ENCODE data around the gene PCP4L1. TPM values are rescaled to one million over a fixed set of nuclear protein-coding genes. Genes with fewer than 3 reads are reported as not detected.
"Not testable (repeated sequence)": the region's sequence is repeated elsewhere in the genome, so short reads cannot be mapped to it uniquely, and the experiment has no call there.

PCP4L1 gene
- not detected for total RNA-seq

DNA sequence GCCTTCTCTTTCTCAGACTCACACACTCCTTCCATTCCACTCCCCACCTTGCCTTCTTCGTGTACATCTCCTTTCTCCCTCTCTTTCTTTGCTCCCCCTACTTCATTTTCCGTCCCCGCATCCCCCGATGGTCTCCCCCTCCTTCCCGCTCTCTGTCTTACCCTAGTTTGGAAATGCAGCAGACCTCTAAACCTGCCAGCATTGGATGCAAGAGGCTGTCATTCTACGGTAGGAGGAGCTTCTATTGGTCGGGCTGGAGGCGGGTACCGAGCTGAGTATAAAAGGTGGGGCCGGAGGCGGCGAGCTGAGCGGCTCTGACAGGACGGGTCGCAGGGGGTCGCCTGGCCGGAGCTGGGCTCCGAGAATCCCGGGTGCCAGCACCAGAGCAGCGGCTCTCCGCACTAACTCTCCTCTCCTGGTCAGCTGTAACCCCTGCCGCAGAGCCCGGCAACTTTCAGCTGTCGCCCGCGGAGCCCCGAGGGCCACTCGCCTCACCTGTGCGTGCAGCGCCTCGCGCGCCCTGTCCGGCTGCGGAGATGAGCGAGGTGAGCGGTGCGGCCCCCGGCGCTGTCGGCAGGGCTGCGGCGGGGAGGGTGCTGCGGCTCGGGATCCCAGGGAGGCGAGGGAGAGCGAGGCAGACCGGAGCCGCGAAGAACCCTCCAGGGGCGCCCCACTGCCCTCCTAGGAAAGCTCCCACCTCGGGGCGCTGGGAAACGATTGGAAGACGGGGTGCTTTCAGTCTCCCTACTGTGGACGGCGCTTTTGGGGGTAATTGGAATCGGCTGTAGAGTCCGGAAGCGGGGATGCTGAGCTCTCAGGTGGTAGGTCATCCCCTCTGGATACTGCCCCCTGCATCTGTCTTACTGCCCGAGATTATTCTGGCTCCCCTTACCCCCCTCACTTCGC is at the start of gene PCP4L1:
TSS of gene PCP4L1 (plus strand) at position 307 of the 906 bp plus-strand sequence. CDS start at position 537, 230 bp downstream.
- DNase-seq: no peak

DNA sequence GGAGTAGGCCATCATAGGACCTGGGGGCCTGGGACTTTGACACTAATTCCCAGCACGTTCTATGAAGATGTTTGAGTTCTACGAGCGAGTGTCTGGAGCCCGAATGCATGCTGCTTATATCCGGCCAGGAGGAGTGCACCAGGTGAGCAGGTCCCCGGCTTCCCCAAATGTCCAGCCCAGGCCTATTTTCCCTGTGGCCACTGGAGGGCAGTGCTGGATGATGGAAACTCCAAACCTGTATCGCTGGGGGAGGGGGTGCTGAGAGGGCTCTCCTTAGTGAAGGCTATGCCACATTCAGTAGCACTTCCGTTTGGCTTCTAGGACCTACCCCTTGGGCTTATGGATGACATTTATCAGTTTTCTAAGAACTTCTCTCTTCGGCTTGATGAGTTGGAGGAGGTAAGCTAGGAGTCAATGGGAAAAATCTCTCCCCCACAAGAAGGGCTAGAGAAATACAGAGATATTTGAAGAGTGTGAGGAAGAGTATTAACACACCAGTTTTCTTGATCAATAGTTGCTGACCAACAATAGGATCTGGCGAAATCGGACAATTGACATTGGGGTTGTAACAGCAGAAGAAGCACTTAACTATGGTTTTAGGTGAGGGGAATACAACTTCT is 48.6 kb upstream of the PCP4L1 start:
- peak; percentile 64 for DNase-seq

DNA sequence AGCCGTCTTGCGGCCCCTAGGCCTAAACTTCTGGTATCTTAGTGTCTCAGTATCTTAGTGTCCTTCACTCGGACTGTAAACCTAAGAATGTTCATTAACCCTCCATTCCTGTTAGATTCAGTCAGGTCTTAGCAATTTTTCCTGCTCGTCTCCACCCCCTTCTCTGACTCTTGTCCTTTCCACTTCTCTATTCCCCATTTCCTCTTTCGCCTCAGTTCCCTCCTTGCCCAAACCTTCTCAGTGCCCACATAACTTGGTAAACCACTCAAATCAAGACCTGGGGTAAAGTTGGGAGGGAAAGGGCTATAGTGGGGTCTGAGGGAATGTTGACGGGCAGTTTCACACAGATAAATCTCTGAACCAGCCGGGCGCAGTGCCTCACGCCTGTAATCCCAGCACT is 44.2 kb upstream of the PCP4L1 start:
- DNase-seq: no peak

DNA sequence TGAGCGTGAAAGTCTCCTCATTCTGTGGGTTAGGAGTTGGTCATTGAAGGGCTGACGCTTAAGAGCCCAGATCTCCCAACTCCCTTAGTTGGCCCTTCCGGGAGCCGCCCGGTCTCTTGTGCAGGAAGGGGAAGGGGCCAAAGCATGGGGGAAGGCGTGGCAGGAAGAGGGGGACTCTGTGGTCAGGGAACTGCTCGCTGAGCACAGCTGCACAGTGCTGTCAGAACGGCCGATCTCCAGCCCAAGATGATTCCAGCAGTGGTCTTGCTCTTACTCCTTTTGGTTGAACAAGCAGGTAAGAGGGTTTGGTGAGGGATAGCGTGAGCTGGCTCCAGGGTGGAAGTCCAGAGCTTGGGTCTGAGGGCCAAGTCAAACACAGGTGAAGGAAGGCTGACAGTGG is 43.5 kb upstream of the PCP4L1 start, which contains the start of gene FCER1G:
TSS of gene FCER1G (plus strand) at position 220 of the 400 bp plus-strand sequence. CDS start at position 247, 27 bp downstream.
- DNase-seq: no peak

GRCh38 chr1:161216945-161217712 is 41.4 kb upstream of the PCP4L1 start:
- no peak for DNase-seq

DNA sequence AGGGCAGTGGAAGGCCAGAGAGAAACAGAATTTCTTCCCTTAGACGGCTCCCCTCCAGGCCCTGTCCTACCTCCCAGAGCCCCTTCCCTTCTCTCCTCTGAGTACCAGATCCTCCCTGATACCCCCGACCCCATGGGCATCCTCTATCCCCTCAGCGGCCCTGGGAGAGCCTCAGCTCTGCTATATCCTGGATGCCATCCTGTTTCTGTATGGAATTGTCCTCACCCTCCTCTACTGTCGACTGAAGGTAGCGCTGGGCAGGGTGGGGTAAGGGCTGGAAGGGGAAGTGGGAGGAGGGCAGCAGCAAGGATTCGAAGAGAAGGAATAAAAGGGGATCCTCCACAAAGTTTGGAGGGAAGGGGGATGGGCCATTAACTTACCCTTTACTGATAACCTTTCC is 40.7 kb upstream of the PCP4L1 start:
- no peak for DNase-seq

DNA sequence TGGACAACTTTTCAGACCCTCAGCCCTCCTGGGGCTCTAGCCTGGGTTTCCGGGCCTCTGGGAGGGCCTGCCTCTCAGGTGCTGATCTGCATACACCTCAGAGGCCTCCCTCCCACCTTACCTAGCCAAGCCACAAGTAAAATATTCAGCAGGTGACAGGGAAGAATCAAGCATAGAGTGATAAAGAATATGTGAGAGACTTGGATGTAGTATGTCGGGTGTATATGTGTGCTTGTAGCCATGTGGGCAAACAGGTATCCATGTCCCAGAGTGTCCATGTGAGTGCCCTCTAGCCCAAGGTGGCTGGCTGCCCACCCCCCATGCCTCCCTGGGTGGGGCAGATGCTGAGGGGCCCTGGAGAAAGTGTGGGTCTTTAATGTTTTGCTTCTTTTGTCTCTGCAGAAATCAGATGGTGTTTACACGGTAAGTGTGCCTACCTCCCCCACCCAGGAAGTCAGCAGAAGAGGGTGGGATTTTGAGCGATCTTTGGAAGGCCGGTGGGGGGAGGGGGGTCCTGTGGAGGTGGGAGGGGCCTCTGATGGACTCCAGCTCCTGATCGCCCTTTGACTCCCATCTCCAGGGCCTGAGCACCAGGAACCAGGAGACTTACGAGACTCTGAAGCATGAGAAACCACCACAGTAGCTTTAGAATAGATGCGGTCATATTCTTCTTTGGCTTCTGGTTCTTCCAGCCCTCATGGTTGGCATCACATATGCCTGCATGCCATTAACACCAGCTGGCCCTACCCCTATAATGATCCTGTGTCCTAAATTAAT is 40.1 kb upstream of the PCP4L1 start:
- DNase-seq: no peak

- DNase-seq: no peak
Measured at GRCh38 chr1:161219078-161219892, 39.3 kb upstream of the PCP4L1 start.

GRCh38 chr1:161220002-161220401 is 38.5 kb upstream of the PCP4L1 start:
- DNase-seq: no peak

DNA sequence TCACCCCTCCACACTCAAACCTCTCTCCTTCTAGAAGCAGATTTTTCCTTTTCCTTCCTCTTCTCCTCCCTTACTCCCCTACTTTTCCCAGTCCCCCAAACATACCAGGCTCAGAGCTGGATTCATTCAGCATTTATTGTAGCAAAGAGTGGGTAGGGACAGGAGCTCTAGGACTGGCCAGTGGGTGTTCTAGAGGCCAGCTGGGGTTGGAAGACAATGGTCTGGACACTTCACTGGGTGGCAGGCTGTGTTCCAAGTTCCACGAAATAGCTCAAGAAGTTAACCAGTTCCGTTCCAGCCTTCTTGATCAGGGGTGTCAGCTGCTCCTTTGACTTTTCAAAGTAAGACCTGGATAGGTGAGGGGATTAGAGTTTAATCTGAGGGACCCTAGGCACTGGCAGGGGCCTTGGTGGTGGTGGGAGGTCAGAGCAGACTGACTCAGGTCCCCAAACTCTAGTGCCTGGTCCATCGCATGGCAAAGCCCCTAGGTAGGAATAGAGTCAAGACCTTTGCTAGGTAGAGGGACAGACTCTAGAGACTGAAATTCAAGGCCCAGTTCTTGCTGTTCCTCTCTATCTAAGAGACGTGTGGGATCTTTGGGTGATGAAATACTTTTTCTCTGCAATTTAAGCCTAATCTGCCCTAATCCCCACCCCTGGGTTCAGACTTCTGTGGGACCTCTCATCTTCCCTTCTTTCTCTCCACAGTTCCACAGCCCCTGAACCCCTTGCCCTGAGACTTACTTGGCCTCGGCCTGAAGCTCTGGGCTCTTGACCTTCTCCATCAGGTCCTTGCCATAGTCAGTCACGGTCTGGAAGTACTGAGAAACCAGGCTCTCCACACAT is 36.1 kb upstream of the PCP4L1 start:
- no peak for DNase-seq

- no peak for DNase-seq
Measured at GRCh38 chr1:161223805-161224694, 34.5 kb upstream of the PCP4L1 start.

DNA sequence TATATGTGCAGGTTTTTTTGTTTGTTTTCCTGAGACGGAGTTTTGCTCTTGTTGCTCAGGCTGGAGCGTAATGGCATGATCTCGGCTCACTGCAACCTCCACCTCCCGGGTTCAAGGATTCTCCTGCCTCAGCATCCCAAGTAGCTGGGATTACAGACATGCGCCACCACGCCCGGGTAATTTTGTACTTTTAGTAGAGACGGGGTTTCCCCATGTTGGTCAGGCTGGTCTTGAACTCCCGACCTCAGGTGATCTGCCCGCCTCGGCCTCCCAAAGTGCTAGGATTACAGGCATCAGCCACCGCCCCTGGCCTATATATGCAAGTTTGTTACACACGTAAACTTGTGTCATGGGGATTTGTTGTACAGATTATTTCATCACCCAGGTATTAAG is 33.9 kb upstream of the PCP4L1 start:
- not testable (repeated sequence) for DNase-seq

DNA sequence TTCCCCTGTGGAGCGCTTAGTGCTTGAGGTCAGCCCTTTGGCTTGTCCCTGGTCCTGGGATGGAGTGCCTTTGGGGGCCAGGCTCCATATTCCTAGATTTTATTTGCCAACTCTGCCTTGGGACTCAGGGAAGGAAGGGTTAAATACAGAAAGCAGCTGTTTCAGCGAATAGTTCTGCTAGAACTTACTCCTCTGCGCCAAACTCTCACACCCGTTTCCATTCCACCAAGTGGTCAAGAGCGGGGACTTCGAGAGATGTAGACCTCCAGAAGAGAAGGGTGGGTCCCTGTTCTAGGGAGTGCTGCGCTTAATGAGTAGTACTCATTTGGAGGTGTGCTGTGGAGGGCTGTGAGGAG is 33.4 kb upstream of the PCP4L1 start:
- no peak for DNase-seq

DNA sequence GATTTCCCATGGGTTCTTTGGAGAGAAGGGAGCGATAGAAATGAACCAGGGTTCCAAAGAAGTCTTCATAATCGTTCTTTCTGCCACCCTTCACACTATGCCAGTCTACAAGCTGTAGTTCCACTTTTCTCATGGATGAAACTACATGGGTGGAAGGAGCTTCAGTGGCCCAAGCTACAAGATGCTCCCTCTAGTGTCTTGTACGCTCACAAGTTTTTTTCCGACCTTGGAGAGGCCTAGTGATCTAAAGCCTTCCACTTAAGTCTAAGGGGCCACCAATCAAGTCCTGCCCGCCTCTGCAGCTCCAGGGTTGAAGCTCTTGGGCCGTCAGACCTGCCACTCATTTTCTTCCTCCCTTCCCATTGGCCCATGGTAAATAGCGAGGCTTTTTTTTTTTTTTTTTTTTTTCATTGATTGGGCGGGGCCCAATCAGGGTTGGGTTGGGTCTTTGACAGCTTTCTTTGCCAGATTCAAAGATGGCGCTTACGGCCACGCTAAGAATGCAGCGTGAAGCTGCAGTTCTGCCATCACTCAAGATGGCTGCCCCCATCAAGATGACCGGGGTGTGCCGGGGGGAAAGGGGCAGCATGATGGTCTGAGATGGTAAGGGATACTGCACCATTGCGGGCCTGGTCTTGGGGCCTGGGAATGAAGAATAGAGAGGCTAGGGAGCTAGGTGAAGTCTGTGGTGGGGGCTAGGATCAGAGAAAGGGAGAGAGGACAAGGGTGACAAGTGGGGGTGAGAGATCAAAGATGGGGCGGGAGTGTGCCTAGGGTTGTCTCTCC is 32.8 kb upstream of the PCP4L1 start, which contains the start of gene TOMM40L:
TSS of gene TOMM40L (plus strand) at position 527 of the 786 bp plus-strand sequence. CDS start 430 bp downstream, outside the sequence.
- peak; percentile 87 for DNase-seq

DNA sequence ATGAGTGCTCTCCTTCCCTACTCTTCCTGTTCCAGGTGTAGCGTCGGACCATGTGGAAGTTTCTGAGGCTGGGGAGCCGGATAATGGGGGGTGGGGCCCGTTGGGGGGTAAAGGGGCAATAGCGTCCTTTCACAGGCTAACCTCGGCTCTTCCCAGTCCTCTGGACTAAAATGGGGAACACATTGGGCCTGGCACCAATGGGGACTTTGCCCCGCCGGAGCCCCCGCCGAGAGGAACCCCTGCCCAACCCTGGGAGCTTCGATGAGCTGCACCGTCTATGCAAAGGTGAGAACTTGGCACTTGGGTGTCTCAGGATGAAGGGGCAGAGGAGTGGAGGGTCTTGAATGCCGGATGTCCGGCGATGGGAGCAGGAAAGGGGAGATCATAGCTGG is 32.2 kb upstream of the PCP4L1 start:
- DNase-seq: no peak

GRCh38 chr1:161226759-161227158 is 31.8 kb upstream of the PCP4L1 start:
- no peak for DNase-seq

DNA sequence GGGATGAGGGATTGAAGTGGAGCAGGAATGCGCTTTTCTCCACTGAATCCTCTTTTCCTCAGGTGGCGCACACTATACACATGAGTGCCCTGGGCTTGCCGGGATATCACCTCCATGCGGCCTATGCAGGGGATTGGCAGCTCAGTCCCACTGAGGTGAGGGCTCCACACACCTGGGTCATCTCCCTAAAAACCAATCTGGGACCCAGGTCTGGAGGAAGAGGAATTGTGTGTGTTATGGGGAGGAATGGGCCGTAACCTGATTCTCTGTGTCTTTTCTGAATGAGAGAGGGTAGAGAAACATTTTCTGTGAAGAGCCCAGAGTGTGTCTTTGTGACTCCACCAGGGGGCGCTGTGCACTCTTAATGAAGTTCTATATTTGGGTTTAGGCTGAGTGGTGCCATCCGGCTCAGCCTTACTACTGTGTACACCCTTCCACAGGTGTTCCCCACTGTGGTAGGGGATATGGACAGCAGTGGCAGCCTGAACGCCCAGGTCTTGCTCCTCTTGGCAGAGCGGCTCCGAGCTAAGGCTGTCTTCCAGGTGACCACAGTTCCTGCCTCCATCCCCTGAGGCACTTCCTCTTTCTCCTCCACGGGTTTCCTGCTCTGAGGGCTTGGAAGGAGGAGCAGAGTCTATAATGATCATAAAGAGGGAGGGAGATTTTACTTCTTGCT is 31.2 kb upstream of the PCP4L1 start:
- peak; percentile 89 for DNase-seq

- DNase-seq: no peak
Measured at GRCh38 chr1:161228032-161228431, 30.5 kb upstream of the PCP4L1 start.
